ENCODE data around the gene TUBB4B.
A peak's percentile ranks its signal among the peaks of the same experiment; 100 is the strongest.
"Not testable (repeated sequence)": the region's sequence is repeated elsewhere in the genome, so short reads cannot be mapped to it uniquely, and the experiment has no call there.

The TUBB4B gene

DNA sequence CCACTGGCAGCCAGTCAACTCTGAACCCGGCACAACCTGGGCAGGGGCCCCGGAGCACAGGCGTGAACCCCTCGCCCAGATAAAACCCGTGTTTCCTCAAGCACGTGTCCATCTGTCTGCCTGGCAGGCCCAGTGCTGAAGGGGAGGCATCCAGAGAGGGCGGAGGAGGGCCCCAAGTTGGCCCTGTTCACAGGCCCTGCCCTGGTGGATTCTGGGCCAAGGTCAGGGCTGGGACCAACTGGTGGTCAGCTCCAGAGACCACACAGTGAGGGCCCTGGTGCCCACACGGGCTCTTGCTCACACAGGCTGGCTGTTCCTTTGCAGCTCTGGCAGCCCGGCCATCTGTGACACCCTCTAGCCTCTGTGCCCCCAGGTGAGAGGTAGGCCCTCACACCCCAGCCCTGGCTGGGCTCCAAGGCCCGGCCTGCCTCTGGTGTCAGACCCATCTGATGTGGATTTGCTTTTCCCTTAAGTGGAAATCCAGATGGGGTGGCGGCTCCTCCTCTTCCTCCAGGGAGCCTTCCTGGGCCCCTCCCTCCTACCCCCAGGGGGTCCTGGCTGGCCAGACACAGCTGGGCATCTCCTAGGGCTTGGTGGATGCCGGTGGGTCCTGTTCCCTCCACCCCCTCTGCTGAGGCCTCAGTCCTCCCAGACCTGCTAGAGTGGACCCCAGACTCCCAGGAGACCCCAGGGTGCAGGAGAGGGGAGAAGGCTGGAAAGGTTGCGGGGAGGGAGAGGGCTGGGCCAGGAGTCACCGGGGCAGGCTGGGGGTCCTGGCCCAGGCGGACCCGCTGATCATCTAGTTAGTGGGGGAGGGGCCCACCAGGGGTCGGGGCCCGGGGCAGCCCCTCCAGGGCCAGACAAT is 9.5 kb downstream of the TUBB4B start:
- Mint-ChIP-seq H3K27me3 (no peaks in the 10 kb centered on the region), H3K4me3 (no peak overlapping the region), H3K36me3 (no peaks in the 10 kb centered on the region), H3K27ac (no peak overlapping the region), H3K4me1 (peaks cover 5% of the 10 kb centered on the region), H3K9me3 (no peaks in the 10 kb centered on the region)

GRCh38 chr9:137251194-137251461 is 10.0 kb downstream of the TUBB4B start, which contains the start of gene STPG3:
Gene STPG3, plus strand, starts transcription at chr9:137251286. Its CDS starts 1 bp downstream, at chr9:137251287.
- Mint-ChIP-seq H3K4me3 (no peak within 1 kb of the TSS), H3K27ac (no peak within 1 kb of the TSS), H3K9me3 (no peaks in the 10 kb centered on the region), H3K4me1 (peaks cover 7% of the 10 kb centered on the region), H3K36me3 (no peaks in the 10 kb centered on the region), H3K27me3 (no peaks in the 10 kb centered on the region)

DNA sequence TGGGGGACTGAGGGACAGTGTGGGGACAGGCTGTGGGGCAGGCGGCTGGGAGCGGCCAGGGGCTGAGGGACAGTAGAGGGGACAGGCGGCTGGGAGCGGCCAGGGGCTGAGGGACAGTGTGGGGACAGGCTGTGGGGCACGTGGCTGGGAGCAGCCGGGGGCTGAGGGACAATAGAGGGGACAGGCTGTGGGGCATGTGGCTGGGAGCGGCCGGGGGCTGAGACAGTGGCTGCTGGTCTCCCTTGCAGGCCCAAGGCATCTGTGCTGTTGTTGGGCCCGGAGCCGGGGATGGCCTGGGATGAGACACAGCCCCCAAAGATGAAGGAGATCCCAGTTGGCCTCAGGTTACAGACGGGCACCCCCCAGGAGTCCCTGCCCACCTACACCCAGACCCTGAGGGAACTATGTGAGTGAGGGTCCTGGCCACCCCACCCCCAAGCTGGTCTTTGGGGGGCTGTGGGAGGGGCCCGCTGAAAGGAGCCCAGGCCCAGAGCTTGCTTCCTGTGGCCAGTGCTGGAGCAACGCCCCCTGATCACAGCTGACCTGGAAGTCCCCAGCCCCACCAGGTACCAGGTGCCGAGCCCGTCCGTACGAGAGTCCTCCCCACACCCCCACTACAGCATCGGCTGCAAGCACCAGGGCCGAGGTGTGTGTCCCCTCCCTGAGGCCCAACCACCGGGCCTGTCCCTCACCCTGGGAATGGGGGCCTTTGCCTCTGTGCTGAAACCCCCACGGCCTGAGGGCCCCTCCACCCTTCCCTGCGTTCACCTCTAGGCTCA is 10.6 kb downstream of the TUBB4B start:
- no peak overlapping the region for H3K27ac Mint-ChIP-seq
- no peaks in the 10 kb centered on the region for H3K9me3 Mint-ChIP-seq
- H3K4me3 Mint-ChIP-seq: no peak overlapping the region
- no peaks in the 10 kb centered on the region for H3K27me3 Mint-ChIP-seq
- no peaks in the 10 kb centered on the region for H3K36me3 Mint-ChIP-seq
- peaks cover 12% of the 10 kb centered on the region for H3K4me1 Mint-ChIP-seq

DNA sequence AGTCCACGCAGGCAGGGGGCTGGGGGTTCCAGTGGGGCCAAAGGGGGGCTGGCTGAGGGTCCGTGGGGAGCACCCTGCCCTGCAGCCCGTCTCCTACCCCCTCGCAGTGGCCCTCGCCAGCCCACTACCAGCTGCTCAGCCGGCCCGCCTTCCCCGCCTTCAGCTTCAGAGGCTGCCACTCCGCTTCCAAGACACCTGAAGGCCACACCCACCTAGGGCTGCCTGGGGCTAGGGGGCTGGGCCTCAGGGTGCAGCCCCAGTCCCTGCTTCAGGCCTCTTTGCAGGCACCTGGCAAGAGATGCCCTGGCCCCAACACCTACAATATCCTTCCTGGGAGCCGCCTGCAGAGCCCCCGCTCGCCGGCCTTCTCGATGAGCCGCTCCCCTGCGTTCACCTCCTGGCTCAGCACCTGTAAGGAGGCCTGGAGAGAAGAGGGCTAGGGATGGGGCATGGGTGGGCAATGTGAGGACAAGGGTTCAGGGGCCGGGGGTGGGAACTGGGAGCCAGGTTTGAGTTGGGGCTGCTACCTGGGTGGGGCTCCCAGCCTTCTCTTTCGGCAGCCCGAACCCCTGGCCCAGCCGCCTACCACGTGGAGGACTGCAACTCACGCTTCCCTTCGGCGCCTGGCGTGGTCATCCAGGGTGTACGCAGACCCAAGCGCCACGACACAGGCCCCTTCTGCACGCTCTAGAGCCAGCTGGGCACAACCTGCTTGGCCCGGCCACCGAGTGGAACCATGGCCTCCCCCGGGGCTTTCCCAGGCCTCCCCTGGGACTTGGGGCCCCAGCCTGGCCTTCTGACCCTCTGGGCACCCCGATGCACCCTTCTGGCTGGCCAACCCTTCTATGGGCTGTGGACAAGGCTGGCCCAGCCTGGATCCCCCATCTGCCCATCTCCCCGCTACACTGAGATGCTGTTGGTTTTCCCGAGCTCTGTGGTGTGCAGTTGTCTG is 11.7 kb downstream of the TUBB4B start:
- Mint-ChIP-seq H3K36me3 (no peaks in the 10 kb centered on the region), H3K27me3 (no peaks in the 10 kb centered on the region), H3K27ac (no peak overlapping the region), H3K4me1 (peaks cover 14% of the 10 kb centered on the region), H3K4me3 (no peak overlapping the region), H3K9me3 (no peaks in the 10 kb centered on the region)

GRCh38 chr9:137253717-137254623 is 12.9 kb downstream of the TUBB4B start:
- Mint-ChIP-seq H3K9me3 (no peaks in the 10 kb centered on the region), H3K27ac (peak overlapping the region; percentile 72), H3K4me3 (peak overlapping the region; percentile 88), H3K36me3 (no peaks in the 10 kb centered on the region), H3K4me1 (peaks cover 14% of the 10 kb centered on the region), H3K27me3 (no peaks in the 10 kb centered on the region)

DNA sequence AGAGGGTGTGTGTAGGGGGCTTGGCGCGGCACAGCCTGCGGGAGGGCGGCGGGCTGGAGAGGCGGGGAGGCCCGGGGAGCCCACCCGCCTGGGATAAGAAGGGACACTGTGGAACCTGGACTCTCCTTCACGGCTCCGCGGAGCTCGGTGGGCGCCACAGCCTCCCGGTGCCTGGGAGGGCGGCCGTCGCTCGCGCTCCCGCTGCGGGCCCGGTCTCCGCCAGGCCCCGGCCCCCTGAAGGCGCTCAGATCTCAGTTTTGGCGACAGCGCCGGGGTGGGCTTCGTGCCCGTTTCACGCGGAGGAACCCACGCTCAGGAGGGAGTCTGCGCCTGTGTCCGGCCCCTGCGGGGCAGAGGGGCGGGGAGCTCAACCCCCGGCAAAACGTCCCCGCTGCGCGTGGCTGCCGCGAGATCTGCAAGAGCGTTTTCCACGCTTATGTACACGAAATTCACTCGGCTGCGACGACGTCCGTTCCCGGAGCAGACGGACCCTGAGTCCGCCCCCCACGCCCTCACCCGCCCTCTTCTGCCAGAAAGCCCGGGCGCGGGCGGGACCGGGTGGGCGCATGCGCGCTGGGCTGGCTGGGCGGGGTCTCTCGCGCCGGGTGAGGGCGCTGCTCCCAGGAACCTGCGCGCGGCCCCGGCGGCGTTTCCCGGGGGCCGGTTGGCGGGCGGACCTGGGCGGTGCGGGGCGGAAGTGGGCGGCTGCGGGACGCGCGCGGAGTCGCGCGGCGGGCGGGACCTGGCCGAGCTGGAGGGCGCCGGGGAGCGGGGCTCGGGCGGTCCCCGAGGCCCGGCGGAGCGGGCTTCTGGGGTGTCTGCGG is 13.7 kb downstream of the TUBB4B start, which contains the start of gene NELFB:
TSS of gene NELFB (plus strand) at position 704 of the 824 bp plus-strand sequence.
- Mint-ChIP-seq H3K4me1 (peaks cover 14% of the 10 kb centered on the region), H3K27me3 (no peaks in the 10 kb centered on the region), H3K9me3 (no peaks in the 10 kb centered on the region), H3K27ac (peak within 1 kb of the TSS; percentile 74), H3K4me3 (peak within 1 kb of the TSS; percentile 88), H3K36me3 (no peaks in the 10 kb centered on the region)

DNA sequence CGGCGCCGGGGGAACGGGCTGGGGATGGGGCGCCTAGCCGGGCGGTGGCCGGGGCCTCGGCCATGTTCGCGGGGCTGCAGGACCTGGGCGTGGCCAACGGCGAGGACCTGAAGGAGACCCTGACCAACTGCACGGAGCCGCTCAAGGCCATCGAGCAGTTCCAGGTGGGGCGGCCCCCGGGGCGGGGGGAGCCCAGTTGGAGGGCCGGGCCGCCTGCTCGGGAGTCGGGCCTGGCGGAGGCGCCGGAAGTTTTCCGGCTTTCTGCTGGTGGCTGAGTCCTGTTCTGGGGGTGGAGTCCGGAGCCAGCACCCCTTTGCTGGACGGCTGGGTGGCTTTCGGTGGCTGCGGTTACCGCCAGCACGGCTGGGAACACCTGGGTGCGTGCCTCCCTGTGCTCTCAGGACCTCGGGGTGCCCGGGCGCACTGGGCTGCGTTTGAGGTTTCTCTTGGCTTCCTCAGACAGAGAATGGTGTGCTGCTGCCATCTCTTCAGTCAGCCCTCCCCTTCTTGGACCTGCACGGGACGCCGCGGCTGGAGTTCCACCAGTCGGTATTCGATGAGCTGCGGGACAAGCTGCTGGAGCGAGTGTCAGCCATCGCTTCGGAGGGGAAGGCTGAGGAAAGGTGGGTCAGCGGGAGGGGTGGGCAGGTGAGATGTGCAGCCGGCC is 14.5 kb downstream of the TUBB4B start:
- Mint-ChIP-seq H3K27ac (peak overlapping the region; percentile 74), H3K9me3 (no peaks in the 10 kb centered on the region), H3K4me3 (peak overlapping the region; percentile 85), H3K4me1 (peaks cover 14% of the 10 kb centered on the region), H3K36me3 (no peaks in the 10 kb centered on the region), H3K27me3 (no peaks in the 10 kb centered on the region)

- Mint-ChIP-seq H3K4me3 (peak overlapping the region; percentile 85), H3K4me1 (peaks cover 14% of the 10 kb centered on the region), H3K36me3 (no peaks in the 10 kb centered on the region), H3K27ac (no peak overlapping the region), H3K9me3 (no peaks in the 10 kb centered on the region), H3K27me3 (no peaks in the 10 kb centered on the region)
Measured at GRCh38 chr9:137256362-137256761, 15.3 kb downstream of the TUBB4B start.

- H3K4me1 Mint-ChIP-seq: peaks cover 14% of the 10 kb centered on the region
- H3K9me3 Mint-ChIP-seq: no peaks in the 10 kb centered on the region
- no peak overlapping the region for H3K27ac Mint-ChIP-seq
- peaks cover 4% of the 10 kb centered on the region for H3K36me3 Mint-ChIP-seq
- H3K4me3 Mint-ChIP-seq: peak overlapping the region; percentile 85
- H3K27me3 Mint-ChIP-seq: no peaks in the 10 kb centered on the region
Measured at GRCh38 chr9:137256856-137257255, 15.8 kb downstream of the TUBB4B start.

- not testable (repeated sequence) for H3K9me3 Mint-ChIP-seq, H3K4me3 Mint-ChIP-seq, H3K27me3 Mint-ChIP-seq, H3K4me1 Mint-ChIP-seq, H3K36me3 Mint-ChIP-seq, H3K27ac Mint-ChIP-seq
Measured at GRCh38 chr9:137262173-137262908, 21.3 kb downstream of the TUBB4B start.

GRCh38 chr9:137262909-137263285 is 21.8 kb downstream of the TUBB4B start:
- Mint-ChIP-seq H3K4me1 (no peaks in the 10 kb centered on the region), H3K9me3 (no peaks in the 10 kb centered on the region), H3K27ac (no peak overlapping the region), H3K4me3 (no peak overlapping the region), H3K36me3 (peaks cover 4% of the 10 kb centered on the region), H3K27me3 (no peaks in the 10 kb centered on the region)

DNA sequence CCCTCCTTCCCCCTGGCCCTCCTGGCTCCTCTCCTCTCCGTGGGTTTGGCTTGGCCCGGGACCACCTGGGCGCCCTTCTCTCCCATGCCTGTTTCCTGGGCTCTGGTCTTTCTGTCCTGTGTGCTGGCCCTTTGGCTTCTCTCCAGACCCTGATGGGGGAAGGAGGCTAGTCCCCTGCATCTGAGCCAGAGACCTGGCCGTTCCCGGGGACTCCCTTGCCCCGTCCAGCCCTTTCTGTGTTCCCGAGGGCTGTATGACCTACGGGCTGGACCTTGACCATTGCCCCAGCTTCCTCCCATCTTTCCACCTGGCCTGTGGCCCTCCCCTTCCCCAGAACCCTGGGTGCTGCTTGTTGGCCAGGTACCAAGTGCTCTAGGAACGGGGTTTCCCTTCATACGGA is 22.4 kb downstream of the TUBB4B start:
- Mint-ChIP-seq H3K27ac (no peak overlapping the region), H3K4me3 (no peak overlapping the region), H3K4me1 (no peaks in the 10 kb centered on the region), H3K27me3 (no peaks in the 10 kb centered on the region), H3K36me3 (peaks cover 4% of the 10 kb centered on the region), H3K9me3 (no peaks in the 10 kb centered on the region)

DNA sequence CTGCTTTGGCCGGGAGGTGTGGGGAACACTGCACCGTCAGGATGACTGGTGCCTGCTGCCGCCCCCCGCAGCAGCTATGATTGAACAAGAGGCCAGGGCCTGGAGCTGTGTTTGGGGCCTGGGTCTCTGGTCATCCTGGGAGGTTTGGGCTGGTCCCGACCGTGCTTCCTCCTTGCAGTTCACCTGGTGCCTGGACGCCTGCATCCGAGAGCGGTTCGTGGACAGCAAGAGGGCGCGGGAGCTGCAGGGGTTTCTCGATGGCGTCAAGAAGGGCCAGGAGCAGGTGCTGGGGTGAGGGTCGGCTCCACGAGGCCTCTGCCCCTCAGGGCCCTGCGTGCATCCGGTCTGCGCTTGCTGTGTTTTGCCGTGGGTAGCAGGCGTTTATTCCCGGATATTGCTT is 23.0 kb downstream of the TUBB4B start:
- Mint-ChIP-seq H3K4me1 (no peaks in the 10 kb centered on the region), H3K27me3 (no peaks in the 10 kb centered on the region), H3K27ac (no peak overlapping the region), H3K9me3 (no peaks in the 10 kb centered on the region), H3K4me3 (no peak overlapping the region), H3K36me3 (peaks cover 6% of the 10 kb centered on the region)
